Measurements from ENCODE around the gene BHLHE40. TPM values are rescaled to one million over a fixed set of nuclear protein-coding genes. Genes with fewer than 3 reads are reported as not detected.

The BHLHE40 gene
- total and polyA plus RNA-seq, 2 of the 8 experiments (the other 6 are each of a cell fraction or from before 2014, with no cell fraction given): 1.5 to 2.2 TPM

GRCh38 chr3:5005367-5005766 is 26.1 kb downstream of the BHLHE40 start:
- Histone ChIP-seq H3K4me2 (ENCODE audit: insufficient read depth in 1 of 2, low read depth in 2 of 2, low read length in 2 of 2) (no peak overlapping the region), H2BK12ac (ENCODE audit: low read depth, low read length) (no peak overlapping the region), H2BK15ac (ENCODE audit: low read length) (no peak overlapping the region), H2BK20ac (ENCODE audit: low read length) (no peak overlapping the region), H2BK5ac (ENCODE audit: low read depth, low read length) (no peak overlapping the region; the same call in 1 of the 2 replicates), H4K91ac (replicated peaks; ENCODE audit: insufficient read length, low read length) (no peak overlapping the region), H3K18ac (ENCODE audit: extremely low read depth, low read length) (no peak overlapping the region), H3K27ac (ENCODE audit: low read depth, low read length) (no peak overlapping the region), H2AK5ac (ENCODE audit: low read depth, low read length) (no peak overlapping the region), H3K9ac (replicated peaks in 1 of 4; ENCODE audit: extremely low read depth in 1 of 4, low read depth in 3 of 4, low read length in 3 of 4) (no peak overlapping the region), H3K36me3 (ENCODE audit: control insufficient read depth in 2 of 4, insufficient read depth in 4 of 4, low read length in 3 of 4) (no peaks in the 10 kb centered on the region), H3K27me3 (replicated peaks in 1 of 4; ENCODE audit: control insufficient read depth in 3 of 4, extremely low read depth in 1 of 4, insufficient read depth in 3 of 4, low read length in 3 of 4) (no peaks in the 10 kb centered on the region), H2AFZ (ENCODE audit: low read length) (no peak overlapping the region), H3K4ac (replicated peaks; ENCODE audit: insufficient read length, low read depth, low read length) (no peak overlapping the region), H3K79me1 (ENCODE audit: low read depth, low read length) (no peaks in the 10 kb centered on the region), H3K23ac (ENCODE audit: insufficient read length) (no peak overlapping the region), H4K20me1 (replicated peaks in 1 of 2; ENCODE audit: control insufficient read depth in 1 of 2, insufficient read depth in 2 of 2, low read length in 2 of 2) (no peaks in the 10 kb centered on the region), H3K14ac (ENCODE audit: insufficient read length) (no peak overlapping the region), H3K4me1 (replicated peaks in 1 of 4; ENCODE audit: control insufficient read depth in 3 of 4, insufficient read depth in 4 of 4, low read length in 3 of 4) (no peaks in the 10 kb centered on the region), H2BK120ac (replicated peaks; ENCODE audit: low read depth, low read length) (no peak overlapping the region), H3K23me2 (ENCODE audit: low read depth, low read length) (no peaks in the 10 kb centered on the region), H4K5ac (ENCODE audit: insufficient read length, low read depth, low read length) (no peak overlapping the region), H3K4me3 (ENCODE audit: extremely low read depth in 1 of 4, insufficient read depth in 2 of 4, low read depth in 3 of 4, low read length in 4 of 4) (no peak overlapping the region), H3K9me3 (ENCODE audit: insufficient read depth in 2 of 2, low read depth in 1 of 2, low read length in 1 of 2) (no peaks in the 10 kb centered on the region), H3K56ac (replicated peaks; ENCODE audit: insufficient read length, low read depth, low read length) (no peak overlapping the region), H4K8ac (ENCODE audit: extremely low read depth, insufficient read depth, low read length) (no peak overlapping the region), H3K79me2 (ENCODE audit: control insufficient read depth in 1 of 2, insufficient read depth in 2 of 2, low read length in 2 of 2) (no peaks in the 10 kb centered on the region)
- WGBS, 2 experiments (ENCODE audit: extremely low coverage in 1 of 2, insufficient coverage in 1 of 2, insufficient read length in 1 of 2, insufficient replicate concordance in 2 of 2, low coverage in 1 of 2, low lambda C conversion rate in 2 of 2, missing lambda C conversion rate in 1 of 2): 65% methylated on average over 4 of the region's 4 CpGs; no CpG with 5 or more reads in 1 of the 2 experiments
- ChIA-PET CTCF (ENCODE audit: partially characterized antibody) (interaction anchor here (0.7 to 1.2 kb wide), 3 partner anchors 19 to 29 kb away, joined by 3 to 5 read pairs (median 4); no protein-coding TSS in a partner anchor), POLR2A (ENCODE audit: partially characterized antibody) (no interaction called here)
- no peak for DNase-seq (ENCODE audit: low read depth in 1 of 2, low spot score in 2 of 2)
- TF ChIP-seq ATF3 (IDR thresholded peaks at IDR 0.05; ENCODE audit: insufficient read depth, low read depth, low read length) (no peak), CREB1 (IDR thresholded peaks at IDR 0.05) (no peak), SP2 (IDR thresholded peaks at IDR 0.05; ENCODE audit: low read length) (no peak), RAD21 (IDR thresholded peaks at IDR 0.05 in 1 of 2, conservative IDR thresholded peaks at IDR 0.05 in 1 of 2; ENCODE audit: low read depth in 2 of 2, low read length in 2 of 2) (no peak), TCF12 (IDR thresholded peaks at IDR 0.05; ENCODE audit: low read depth, low read length) (no peak)
- FAIRE-seq: no peak
